Activated CD8-positive, alpha-beta memory T cell treated with anti-CD3 and anti-CD28 coated beads for 24 hours (primary cell): ENCODE measurements around the gene B4GALT3.

Experiments
- DNase-seq: peaks from one replicate; pipeline ENCODE4 v3.0.0-alpha.2; 2020

B4GALT3 gene

DNA sequence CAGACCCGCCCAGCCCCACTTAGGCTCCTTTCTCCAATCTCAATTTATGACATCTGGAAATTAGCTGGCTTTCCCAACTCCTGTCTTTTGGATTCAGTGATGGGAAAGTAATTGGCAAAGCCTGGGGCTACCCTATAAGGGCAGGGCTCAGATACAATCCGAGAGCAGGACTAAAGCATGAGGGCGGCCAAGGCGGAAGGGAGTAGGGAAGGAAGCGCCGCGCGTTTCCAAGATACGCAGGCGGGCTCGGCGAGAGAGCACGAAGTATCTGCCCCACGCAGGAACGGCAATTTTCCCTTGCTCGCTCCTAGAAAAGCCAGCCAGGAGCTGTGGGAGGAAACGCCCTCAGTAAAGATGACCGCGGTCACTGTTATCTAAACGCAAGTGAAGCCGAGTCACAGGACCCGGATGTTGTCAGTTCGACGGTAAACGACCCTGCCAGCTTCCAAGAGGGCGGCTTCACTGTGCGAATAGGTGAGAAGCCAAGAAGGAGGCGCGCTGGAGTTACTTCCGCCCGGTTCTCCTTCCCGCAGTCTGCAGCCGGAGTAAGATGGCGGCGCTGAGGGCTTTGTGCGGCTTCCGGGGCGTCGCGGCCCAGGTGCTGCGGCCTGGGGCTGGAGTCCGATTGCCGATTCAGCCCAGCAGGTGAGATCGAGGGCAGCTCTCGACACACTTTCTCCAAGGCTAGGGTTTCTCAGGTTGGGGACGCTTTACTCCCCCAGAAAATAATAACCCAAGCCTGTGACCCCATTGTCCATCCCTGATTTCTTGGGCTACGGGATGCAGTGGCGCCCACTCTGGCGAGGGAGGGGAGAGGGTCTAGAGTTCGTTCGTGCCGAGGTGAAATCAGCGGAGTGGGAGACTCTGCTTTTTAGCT lies 24.8 kb upstream of the B4GALT3 start, which contains the start of gene NDUFS2:
Gene NDUFS2 (plus strand): TSS at position 532 of the 877 bp plus-strand sequence. CDS start 19 bp downstream, at position 551.
- DNase-seq, result peak; percentile 93

DNA sequence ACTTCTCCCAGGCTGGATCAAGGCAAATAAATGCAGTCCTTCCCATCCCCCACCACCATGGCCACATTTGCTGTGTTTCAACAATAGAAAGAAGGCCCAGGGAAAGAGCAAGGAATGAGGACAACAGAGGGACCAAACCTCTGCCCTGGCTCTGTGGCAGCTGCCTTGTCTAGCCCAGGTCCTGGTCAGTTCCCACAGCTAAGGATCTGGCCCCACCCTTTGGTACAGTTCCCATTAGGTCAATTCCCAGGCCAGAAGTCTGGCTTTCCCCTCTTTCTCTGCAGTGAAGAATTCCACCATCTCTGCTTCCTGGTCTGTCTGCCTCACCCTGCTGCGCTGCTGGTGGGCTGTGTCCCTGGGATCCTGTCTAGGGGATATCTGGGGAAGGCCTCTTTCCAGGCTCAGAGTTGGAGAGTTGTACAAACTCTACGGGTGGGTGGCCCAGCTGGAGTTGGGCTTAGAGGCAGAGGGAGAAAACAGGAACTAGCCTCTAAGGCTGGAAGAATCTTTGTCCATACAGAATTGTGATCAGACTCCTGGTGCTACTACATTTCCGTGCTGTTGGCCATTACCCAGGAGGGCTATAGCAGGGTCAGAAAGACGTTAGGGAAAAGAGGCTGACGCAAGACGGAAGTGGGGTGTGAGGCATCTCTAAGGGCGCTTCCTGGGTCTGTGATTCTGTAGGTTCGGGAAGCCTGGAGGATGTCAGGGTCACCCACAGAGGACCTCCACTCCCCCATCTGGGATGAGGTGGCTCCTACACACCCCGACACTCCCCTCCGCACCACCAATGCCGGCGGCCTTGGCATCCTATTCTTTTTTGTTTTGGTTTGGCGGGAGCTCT lies 23.9 kb upstream of the B4GALT3 start:
- DNase-seq, result no peak

DNA sequence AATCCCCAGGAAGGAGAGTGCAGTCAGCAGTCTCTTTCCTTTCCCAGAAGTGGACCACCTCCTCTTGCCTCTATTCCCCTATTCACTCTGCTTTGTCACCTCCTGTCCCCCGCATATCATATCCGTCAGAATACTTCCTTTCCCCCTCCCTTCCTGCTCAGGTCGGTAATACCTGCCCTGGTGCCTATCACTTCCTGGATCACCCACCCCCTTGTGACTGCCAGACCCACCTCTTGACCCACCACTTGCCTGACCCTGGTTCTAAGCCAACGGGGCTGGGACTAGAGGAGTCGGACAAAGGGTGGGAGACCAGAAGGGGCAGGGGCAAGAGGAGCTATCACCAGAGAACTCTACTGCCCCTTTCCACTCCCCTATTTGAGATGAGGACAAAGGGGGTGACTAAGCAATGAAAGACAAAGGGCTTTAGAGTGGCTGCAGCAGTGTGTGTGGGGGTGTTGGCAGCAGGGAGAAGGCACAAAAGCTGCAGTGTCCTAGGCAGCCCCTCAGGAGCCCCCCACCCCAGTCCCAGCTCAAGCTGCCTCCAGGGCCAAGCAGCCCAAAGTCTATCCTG lies 23.2 kb upstream of the B4GALT3 start:
- peak; percentile 75 for DNase-seq

DNA sequence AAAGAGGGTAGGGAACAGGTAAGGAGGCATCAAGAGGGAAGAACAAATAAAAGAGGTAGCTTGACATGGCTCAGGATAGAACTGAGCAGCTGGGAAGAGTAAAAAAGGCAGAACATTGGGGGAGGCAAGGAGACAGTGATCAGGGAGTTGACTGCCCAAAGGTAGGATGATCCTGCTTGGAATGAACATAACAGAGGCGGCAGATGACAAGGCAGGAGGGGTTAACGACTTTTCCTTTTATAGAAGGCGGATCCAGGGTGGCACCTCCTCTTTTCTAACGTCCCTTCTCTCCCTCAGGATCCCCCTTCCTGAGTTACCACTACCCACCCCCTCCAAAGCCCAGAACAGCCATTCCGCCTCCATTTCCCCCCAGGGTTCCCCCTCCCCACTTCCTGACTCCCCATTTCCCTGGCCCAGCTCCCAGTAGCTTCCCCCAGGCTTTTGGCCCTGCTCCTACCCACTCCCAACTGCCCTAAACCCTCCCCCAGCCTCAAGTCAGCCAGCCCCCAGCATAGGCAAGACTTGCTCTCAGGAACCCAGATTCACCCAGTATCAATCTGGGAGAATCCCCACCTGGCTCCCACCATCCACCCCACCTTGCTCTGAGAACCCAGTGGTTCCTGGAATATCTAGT lies 22.3 kb upstream of the B4GALT3 start:
- DNase-seq, result no peak

DNA sequence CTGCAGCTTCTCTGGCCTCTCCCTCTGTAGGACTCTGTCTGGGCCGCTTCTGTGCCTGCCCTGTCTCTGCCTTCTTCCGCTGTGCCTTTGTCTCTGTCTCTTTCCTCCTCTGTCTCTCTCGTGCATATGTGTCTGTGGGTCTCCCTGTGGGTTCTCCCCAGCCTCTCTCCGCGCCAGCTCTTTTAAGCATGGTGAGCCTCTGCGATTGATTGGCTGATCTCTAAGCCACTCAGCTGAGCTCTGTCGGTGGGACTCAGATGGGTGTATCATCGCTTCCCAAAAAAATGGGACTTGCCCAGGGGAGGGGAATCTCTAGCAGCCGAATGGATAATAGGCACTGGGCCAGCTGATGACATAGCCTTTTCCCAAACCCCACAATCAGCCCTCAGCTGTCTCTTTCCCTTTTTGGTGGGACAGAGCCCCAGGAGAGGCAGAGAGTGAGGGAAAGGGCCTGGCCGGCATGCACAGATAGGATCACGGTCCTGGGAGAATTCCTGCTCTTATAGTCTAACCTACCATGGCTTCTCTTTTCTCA lies 21.7 kb upstream of the B4GALT3 start, which contains the start of gene ADAMTS4:
Gene ADAMTS4 (minus strand): TSS at position 158 of the 535 bp plus-strand sequence. CDS start 427 bp downstream, outside the sequence.
- no peak for DNase-seq

DNA sequence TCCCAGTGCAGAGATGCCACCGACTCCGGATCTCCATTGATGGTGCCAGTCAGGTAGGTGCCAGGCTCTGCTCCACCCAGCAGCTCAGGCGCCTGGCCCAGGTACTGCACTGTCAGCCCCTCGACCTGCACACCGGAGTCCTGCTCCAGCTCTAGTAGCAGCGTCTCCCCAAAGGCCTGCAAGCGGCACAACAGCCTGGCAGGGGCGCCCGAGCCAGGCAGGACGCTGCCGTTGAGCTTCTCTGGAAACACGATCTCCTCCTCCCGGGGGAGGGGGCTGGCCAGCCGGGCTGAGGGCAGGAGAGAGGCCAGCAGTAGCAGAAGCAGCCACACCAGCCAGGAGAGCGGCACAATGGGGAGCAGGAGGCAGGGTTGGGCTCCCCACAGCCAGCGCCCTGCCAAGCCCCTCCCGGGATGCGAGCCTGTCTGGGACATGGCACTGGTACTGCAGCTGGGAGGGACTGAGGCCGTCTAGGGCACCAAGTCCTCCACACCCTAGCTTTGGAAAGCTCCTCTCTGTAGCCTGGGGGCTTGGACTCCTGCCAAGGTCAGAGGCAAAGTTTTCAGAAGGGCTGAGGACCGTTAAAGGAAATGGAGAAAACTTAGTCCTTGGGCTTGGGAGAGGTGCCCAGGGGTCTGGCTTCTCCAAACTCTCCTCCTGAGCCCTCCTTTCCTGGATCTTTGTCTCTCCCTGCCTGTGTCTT lies 21.0 kb upstream of the B4GALT3 start:
- no peak for DNase-seq

DNA sequence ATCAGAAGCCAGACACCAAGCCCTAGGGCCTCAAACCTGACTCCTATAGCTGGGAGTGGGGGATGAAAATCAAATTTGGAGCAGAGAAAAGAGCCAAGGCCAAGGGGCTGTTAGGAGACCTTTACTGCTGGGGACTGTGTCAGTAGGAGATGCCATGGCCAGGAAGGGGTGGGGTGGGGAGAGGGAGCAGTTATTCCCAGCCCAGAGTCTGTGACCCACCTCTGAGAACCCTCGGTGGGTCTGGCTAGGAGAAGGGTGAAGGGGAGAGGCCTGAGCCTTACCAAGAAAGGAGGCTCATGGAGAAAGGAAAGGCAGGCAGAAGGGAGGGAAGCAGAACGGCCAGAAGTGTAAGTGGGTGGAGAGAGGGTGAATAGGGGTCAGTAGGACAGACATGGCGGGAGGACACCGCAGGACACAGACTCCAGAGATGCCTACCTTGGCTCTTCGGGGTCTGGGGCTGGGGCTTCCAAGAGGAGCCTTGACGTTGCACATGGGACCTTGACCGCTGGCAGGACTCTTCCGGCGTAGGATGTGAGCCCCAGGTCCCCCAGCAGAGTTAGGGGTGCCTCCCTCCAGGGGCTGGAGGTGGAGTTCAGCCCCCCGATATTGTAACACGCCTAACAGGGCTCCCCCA lies 20.4 kb upstream of the B4GALT3 start:
- no peak for DNase-seq

DNA sequence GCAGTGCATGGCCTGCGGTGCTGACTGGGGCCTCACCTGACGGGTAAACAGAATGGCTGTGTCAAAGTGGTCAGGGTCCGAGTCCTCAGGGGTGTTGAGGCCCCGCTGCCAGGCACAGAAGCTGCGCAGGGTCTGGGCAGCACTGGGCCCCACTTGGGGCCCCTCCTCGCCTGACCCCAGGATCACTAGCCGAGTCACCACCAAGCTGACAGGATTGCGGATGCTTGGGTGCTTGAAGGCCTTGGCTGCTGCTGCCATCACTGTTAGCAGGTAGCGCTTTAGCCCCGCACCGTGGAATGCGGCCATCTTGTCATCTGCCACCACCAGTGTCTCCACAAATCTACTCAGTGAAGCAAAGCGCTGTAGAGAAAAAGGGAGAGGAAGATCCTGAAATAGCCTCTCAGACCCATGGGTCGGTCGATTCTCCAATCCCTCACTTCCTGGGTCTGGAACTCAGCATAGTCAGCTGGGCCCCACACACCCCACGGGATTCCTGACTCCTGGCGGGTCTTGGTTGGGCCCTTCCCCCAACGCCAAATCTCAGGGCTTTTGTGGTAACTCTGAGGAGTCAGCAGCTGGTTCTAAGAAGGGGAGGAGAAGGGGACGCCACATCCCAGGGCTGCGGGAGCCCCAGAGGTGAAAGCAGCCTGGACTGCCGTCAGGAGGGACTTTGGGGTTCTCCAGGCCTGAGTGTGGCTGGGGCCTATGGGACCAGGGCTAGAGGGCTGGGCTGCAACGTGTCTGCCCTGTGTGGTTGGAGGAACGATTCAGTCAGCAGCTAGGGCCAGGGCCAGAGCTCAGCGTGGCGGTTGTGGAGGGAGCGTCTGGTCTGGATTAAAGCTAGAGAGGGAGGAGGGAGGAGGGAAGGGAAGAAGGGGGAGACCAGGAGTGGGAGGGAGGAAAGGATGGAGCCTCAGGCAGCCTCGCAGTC lies 19.5 kb upstream of the B4GALT3 start:
- no peak for DNase-seq

DNA sequence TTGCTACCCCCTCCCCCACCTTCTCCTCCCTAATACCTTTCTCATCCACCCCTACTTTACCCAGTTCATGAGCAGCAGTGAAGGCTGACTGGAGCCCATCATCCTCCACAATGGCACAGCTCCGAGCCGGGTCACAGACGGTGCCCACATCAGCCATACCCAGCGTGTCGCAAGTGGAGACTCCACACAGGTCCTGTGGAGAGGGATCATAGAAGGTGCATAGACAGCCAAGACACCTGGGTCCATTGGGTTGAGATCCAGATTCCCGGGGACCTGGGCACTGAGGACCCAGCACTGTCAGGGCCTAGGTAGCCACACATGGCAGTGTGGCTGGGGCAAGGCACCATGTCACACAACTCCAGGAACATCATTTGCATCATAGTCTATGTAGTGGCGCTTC lies 18.8 kb upstream of the B4GALT3 start:
- DNase-seq, result no peak

DNA sequence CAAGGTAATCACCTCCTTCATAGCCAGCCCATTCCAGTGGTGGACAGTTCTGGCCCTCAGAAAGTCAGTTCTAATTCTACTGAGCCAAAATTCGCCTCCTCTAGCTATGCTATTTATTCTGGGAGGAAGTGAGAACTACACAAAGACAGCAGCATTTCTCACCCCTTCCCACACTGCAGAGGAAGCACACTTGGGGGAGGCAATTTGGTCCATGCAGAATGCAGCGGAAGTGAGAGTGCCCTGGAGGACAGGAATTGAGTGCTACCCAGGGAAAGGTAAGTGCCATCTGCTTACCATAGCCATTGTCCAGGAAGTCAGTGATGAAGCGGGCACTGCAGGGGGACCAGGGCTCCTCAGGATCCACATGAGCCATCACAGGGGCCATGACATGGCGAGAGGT lies 17.9 kb upstream of the B4GALT3 start:
- DNase-seq, result no peak

DNA sequence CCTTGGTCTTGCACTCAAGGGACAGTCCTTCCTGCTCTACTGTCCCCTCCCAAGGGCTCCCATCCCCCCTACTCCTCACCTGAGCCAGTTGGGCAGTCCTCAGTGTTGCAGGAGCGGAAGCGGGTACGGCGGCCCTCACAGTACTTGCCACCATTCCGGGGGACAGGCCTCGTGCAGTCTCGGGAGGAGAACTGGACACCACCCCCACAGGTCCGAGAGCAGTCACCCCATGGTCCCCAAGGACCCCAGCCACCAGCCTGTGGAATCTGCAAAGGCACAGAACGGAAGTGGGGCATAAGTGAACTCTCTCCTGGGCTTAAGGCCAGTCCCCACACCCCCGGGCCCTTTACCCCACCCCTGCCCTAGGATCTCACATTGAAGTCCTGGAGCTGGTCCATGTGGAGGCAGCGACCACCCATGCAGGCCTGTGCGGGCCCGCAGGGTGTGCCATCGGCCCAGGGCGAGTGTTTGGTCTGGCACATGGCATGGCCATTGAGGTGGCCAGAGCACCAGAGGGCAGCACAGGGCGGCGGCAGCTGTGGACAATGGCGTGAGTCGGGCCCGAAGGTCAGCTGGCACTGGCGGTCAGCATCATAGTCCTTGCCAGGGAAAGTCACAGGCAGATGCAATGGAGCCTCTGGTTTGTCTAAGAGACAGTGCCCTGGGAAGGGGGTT lies 16.4 kb upstream of the B4GALT3 start:
- no peak for DNase-seq

DNA sequence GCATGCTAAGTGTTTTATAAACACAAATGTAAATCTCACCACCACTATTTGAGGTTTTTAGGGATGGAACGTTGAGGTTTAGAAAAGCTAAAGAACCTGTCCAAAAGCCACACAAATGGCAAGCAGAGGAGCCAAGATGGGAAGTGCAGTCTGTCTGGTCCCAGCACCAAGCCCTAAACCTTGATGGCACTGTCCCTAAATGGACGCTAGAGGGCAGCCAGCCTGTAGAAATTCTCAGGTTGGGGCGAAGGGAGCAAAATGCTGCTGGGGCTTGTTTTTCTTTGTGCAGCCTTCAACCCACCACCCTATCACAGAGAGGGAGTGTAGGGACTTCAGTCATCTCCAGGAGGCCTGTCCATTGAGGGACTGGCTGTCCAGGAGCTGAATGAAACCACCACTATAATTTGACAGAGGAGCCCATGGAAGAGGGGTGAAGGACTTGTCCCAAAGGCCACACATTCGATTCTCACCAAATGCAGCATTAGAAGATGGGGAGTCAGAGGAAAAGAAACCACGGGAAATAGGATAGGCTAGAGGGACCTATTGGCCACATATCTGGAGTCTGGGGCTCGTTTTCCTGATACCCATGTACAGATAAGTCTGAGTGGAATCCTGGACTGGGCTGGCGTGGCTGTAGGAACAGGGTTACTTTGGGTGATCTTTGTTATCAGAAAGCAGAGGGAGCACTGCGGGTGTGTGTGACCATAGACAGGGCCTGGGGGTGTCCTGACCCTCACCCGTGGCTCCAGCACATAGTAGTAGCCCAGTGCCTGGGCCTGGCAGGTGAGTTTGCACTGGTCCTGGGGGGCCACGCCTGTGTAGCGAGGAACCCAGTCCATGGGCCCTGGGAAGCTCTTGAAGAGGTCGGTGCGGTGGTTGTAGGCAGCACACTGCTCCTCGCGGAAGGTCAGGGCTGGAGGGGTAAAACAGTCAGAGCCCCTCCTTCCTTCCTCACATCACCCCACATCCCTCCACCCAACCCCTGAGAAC lies 15.5 kb upstream of the B4GALT3 start:
- peak; percentile 81 for DNase-seq

DNA sequence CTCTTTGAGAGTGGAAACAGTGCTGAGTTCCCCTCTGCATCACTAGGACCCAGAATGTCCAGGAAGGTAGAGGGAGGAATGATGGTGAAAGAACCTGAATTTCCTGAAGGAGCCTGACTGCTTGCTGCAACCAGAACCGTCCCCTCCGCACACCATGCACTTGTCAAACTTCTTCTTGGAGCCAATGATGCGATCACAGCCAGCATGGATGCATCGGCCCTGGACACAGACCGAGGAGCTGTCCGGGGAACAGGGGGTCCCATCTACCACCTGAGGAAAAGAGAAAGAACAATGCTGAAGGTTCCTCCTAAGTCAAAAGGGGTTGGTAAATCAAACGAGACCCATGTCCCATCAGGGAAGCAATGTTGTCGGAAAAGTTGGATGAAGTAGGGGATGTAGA lies 14.7 kb upstream of the B4GALT3 start:
- DNase-seq, result no peak

DNA sequence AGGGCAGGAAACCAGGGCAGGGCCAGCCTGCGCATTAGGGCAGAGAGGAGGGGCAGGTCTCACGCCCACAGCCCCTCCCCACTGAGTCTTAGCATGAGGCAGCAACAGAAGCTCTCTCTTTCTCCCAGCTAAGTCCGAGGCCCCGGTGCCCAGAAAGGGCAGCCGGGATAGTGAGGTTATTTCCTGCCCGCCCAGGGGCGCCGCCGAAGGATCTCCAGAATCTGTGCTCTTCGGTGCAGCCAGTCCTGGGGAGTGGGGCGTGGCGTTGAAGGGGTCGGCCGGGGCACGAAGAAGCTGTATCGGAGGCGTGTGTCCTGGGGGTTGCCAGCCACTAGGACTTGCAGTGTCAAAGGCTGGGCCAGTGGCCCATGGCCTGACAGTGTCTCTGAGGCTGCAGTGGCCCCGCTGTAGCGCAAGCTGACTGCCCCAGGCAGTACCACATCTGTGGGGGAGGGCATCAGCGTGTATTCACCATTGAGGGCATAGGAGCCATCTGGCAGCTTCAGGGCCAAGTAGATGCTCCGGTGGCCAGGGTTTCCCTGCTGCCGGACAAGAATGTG lies 13.7 kb upstream of the B4GALT3 start:
- DNase-seq, result no peak

DNA sequence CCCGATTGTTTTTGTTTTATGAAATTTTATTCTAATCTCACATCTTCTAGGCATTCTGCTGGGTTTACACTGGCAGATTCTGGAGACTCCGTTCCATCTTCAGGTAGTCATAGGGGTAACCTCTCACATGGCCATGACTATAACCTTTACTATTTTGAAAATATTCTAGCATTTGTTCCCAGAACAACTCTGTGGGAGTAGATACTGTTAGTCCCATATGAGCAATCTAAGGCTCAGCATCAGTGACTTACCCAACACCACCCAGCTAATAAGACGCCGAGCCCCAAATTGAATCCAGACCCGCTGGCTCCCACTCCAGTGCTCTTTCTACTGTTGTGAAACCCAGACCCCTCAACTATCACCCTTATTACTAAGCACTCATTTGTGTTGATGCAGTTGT lies 11.7 kb upstream of the B4GALT3 start:
- no peak for DNase-seq

DNA sequence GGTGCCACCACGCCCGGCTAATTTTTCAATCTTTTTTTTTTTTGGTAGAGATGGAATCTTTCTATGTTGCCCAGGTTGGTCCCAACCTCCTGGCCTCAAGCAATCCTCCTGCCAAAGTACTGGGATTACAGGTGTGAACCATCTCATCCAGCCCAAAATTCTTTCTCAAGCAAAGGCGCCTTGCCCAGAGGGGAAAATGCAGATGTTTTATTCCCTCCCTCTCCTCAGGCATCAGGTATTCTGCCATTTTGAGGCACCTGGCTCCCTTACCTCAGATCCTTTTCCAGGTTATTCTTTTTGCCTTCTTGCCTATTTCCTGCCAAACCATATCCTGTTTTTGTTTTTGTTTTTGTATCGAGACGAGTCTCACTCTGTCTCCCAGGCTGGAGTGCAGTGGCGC lies 11.1 kb upstream of the B4GALT3 start:
- no peak for DNase-seq

DNA sequence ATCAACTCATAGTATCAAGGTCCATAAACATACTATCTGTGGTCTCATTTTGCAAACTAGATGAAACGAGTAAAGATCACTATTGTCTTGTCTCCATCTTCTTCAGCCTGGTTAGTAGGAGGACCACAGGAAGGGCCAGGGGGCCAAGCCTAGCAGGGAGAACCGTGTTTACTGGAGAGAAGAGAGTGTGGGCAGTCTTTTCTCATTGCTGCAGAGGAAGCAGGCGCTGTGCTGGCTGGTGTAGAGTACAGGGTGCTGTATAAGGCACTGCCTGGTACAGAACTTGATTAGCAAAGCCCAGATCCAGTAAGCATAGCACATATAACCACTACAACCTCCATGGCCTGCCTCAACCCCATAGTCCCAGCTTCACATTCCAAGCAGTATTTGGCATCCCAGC lies 10.0 kb upstream of the B4GALT3 start:
- no peak for DNase-seq

DNA sequence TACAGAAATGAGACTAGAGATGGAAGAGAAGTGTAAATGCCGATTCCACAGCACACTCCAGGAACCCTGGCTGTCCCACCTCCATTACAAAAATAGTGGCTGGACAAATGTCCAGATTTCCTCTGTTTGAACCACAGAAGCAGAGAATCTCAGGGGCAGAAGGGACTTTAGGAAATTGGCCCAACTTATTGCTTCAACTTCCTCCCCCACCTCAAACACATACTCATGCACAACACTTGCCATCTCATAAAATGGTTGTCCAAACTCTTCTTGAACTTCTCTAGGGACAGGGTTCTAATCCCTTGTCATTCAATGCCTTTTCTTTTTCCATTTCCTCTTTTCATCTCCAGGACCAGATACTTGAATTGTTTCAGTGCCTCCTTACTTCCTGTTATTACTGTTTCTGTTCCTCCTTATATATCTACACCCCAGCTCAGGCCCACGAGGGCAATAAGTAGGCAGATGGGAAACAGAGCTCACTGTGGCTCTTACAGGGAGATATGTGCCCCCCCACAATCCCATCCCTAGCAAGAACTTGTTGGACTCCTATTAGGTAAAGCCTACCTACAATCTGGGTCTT lies 8.5 kb upstream of the B4GALT3 start:
- DNase-seq, result no peak
